NOMO-1 treated with dmso at 0.1 percent for 144 hours (cell line): ENCODE data around the gene LMF1.

Source experiments
- DNase-seq: peaks from one replicate; lab custom pipeline; 2025; ENCODE audit not compliant: unreplicated experiment; lab: John Stamatoyannopoulos, UW

LMF1 gene

GRCh38 chr16:970766-971581 is at the start of gene LMF1:
Gene LMF1 (minus strand): TSS chr16:970984. CDS start chr16:970980, 4 bp downstream.
- peak; percentile 92 for DNase-seq

- no peak for DNase-seq
Measured at GRCh38 chr16:1020091-1020399, 49.3 kb upstream of the LMF1 start.

GRCh38 chr16:1019231-1020090 is 48.7 kb upstream of the LMF1 start:
- DNase-seq = no peak

GRCh38 chr16:1018447-1019198 is 47.8 kb upstream of the LMF1 start:
- DNase-seq = no peak

- DNase-seq = no peak
Measured at GRCh38 chr16:1014771-1015495, 44.1 kb upstream of the LMF1 start.

GRCh38 chr16:1014221-1014620 is 43.4 kb upstream of the LMF1 start:
- no peak for DNase-seq

- DNase-seq = no peak
Measured at GRCh38 chr16:1013593-1013900, 42.8 kb upstream of the LMF1 start.

- DNase-seq = no peak
Measured at GRCh38 chr16:1012722-1013592, 42.2 kb upstream of the LMF1 start.

- no peak for DNase-seq
Measured at GRCh38 chr16:1012135-1012534, 41.4 kb upstream of the LMF1 start.

GRCh38 chr16:1011316-1012082 is 40.7 kb upstream of the LMF1 start:
- no peak for DNase-seq

- DNase-seq = no peak
Measured at GRCh38 chr16:1010815-1011214, 40.0 kb upstream of the LMF1 start.

- no peak for DNase-seq
Measured at GRCh38 chr16:1010251-1010650, 39.5 kb upstream of the LMF1 start.

- no peak for DNase-seq
Measured at GRCh38 chr16:1009358-1010150, 38.8 kb upstream of the LMF1 start.

GRCh38 chr16:1008085-1008484 is 37.3 kb upstream of the LMF1 start:
- DNase-seq = no peak

- no peak for DNase-seq
Measured at GRCh38 chr16:1007284-1007850, 36.6 kb upstream of the LMF1 start.

GRCh38 chr16:1006781-1007180 is 36.0 kb upstream of the LMF1 start:
- no peak for DNase-seq

- DNase-seq = no peak
Measured at GRCh38 chr16:1005286-1005685, 34.5 kb upstream of the LMF1 start.
